HTERT RPE-1 (cell line): ENCODE results near the gene SNX10.

Experiments
- in situ Hi-C: fragments of 300-500 bp; cut with MboI; formaldehyde crosslinking; loops from 4 replicates; pipeline ENCODE4 v1.14.3; 2020; ENCODE audit warnings: low sequenced_read_pairs

Gene SNX10

DNA sequence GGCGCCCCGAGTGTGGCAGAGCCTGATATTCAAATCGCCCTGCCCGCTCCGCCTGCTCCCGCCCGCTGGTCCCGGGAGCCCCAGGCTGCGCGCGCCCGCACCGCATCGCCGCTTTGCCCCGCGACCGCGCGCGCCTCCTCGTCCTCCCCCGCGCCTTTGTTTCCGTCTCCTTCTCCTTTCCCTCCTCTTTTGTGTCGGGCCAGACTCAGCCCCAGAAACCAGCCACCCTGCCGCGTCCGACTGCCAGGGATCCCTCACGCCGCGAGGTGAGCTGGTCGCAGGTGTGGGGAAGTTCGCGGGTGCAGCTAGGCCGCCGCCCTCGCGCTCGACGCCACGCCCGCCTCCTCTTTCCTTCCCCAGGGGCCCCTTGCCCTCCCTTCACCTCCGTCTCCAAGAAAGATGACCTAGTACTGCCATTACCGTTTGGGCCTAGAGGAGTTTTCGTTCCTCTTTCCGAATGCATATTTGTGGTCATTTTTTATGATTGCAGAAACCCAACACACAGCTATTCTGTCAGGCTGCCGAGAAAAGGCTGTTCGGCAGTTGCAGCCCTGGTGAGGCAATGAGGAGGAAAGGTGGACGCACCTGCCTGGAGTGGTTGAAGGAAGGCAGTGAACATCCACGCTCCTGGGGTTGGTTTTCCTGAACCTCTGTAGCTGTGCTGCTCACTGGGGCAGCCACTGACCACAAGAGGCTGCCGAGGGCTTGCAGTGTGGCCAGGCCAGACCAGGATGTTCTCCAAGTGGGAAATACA, 107.3 kb downstream of the SNX10 start:
- in situ Hi-C loops, result no loop called here

- in situ Hi-C loops, result no loop called here
Measured at GRCh38 chr7:26399736-26400135, 108.1 kb downstream of the SNX10 start.

DNA sequence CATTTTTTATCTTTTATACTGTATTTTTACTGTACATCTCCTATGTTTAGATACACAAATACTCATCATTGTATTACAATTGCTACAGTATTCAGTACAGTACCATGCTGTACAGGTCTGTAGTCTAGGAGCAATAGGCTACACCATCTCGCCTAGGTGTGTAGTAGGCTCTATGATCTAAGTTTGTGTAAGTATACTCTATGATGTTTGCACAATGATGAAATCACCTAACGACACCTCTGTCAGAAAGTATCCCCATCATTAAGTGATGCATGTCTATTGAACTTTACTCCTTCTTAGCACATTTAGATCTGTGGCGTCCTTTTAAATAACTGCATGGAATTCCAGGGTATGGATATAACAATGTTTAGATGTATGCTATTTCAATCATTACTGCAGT, 112.0 kb downstream of the SNX10 start:
- in situ Hi-C loops, result no loop called here

GRCh38 chr7:26404189-26404996, 112.7 kb downstream of the SNX10 start:
- in situ Hi-C loops, result no loop called here

DNA sequence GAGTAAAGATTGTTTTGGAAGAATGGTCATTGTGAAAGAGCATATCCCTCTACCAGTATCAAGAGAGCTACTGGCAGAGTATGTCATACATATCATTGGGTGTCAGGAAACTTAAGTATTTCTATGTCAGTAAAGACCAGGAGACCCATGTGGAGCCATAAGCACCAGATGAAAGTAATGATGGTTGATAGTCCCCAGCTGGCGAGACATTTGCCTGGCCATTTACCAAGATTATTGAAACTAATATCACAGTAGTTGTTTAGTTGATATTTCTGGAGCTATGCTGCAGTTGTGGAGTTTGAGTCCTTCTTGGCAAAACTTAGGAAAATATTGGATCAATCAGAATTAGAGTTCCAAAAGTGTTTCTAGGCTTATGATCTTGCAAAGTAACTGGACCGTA, 114.8 kb downstream of the SNX10 start:
- in situ Hi-C loops, result no loop called here

DNA sequence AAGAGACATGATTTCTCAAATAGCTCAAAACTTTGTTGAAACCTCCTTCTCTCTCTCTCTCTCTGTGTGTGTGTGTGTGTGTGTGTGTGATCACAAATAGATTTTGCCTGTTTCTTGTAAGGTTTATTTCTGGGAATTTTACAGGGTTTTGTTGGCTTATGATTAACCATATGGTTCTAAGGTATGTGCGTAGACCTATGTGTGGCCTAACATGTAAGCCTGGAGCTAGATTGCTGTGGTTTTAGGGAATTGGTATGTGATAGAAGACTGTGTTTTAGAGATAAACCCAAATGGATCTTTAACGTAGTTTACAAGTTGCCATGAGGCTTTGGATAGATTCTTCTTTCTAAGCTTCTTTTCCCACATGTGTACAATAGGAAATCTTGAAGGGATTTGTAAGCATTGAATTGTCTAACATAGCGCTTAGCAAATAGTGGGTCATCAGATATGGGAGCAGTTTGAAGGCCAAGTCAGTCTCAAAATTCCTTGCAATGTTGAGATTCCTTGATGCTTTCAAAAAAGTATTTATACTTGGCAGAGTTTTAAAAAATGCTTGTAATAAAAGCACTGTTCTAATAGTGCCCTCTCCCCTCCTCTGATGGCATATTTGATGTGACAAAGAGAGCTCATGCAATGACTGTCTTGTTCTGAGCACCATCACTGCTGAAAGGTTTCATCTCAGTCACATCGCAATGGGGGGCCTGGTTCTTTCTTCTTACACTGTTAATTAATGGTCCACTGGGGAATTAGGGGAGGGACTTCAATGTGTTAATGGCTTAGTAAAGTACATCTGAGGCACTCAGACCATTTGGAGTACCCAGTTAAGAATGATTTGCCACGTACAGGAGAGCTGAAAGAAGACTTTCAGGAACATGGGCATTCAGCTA, 118.2 kb downstream of the SNX10 start:
- in situ Hi-C loops, result no loop called here

DNA sequence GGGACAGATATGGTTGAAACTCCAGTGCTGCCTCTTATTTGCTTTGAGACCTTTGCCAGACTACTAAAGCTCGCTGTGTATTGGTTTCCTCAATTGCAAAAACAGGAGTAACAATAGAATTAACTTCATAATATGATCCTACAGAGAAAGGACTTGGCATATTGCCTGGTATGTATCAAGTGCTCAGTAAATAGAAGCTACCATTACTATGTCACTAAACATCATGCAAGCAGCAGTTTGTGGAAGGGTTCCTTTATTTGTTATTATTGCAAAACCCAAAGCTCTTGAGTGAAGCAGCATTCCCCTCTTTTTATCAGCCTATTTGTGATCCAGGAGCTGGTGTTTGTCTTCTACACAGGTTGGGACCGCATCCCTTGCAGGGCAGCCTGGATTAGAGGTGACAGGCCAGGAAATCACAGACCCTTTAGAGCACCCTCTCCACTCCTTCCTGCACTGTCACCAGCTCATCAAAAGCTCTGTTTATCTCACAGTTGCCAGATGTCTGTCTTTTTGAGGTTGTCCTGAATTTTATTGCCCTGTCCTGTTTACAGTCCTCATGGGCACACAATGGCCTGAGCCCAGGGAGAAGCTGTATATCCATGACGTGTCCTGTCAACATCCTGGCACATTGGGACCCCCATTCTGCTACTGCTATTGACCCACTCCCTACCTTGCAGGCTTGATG, 121.5 kb downstream of the SNX10 start:
- in situ Hi-C loops, result no loop called here

GRCh38 chr7:26416004-26416403, 124.3 kb downstream of the SNX10 start:
- in situ Hi-C loops, result no loop called here

DNA sequence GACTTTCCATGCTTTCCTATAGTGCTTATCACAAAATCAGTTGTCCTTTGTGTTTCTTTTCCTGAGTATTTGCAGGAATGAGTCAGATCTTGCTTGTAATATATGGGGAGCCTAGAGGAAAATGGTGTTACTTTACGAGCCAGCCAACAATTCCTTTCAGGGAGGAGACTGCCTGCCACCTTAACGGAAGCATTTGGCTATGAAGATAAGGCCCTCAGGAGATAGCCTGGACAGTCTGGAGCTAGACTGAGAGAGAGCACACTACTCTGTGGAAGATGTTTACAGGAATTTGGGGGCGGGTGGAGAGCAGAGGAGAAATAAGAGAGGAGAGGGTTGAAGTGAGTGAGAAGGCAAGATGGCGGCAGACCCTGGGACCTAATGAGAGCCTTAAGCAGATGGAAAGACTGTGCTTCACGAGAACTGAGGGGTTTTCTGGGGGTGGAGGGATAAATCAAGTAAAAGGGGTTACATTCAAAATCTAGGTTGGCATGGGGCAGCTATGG, 126.3 kb downstream of the SNX10 start:
- in situ Hi-C loops, result no loop called here

- in situ Hi-C loops, result no loop called here
Measured at GRCh38 chr7:26419198-26419597, 127.5 kb downstream of the SNX10 start.

GRCh38 chr7:26420422-26421019, 128.9 kb downstream of the SNX10 start:
- in situ Hi-C loops, result no loop called here

DNA sequence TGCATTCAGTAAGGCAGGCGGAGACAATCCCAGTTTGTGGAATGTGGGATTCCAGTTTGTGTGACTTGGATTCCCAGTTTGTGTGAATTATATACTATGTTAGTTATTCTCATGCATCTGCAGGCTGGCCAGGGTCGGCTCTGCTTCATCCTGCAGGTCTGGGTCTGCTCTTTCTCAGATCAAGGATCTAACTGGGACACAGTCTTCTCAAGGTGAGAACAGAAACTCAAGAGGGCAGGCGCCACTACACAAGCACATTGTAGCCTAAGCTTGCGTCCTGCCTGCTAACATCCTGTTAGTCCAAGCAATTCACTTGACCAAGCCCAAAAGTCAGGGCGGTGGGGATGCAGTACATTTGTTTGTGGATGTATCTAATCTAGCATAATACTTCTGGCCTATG, 131.1 kb downstream of the SNX10 start:
- in situ Hi-C loops, result no loop called here

GRCh38 chr7:26423436-26423835, 131.8 kb downstream of the SNX10 start:
- in situ Hi-C loops, result no loop called here
